IPS DF 19.7 (cell line): ENCODE measurements around the gene SMIM10.
"Not testable (repeated sequence)": the region's sequence is repeated elsewhere in the genome, so short reads cannot be mapped to it uniquely, and the experiment has no call there.

Experiments used
- DNase-seq: peaks from one replicate; pipeline ENCODE4 v3.0.0-alpha.2; 2013; ENCODE audit warnings: low read depth, low spot score

SMIM10 gene

DNA sequence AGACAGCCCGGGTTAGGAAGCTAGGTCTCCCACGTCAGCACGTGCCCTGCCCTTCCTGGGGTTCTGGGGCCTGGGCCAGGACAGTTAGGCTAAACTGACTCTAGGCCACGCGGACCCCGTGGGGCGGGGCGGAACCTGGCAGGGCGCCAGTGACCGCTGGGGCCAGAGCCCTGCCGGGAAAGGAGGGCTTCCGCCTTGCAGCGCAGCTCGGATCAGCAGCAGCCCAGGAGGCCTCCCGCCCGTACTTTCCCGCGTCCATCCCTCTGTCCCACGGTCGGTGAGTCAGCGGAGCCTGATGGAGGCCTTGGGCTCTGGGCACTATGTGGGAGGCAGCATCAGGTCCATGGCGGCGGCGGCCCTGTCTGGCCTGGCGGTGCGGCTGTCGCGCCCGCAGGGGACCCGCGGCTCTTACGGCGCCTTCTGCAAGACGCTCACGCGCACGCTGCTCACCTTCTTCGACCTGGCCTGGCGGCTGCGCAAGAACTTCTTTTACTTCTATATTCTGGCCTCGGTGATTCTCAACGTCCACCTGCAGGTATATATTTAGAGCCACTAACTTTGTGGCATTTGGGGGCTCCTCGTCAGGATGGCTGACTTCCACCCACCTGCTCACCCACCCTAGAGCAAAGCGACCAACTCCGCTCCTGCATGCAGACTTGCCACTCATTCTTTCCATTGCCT, at the start of gene SMIM10:
Gene SMIM10, plus strand, starts transcription at position 191 of the 681 bp plus-strand sequence. Its CDS starts 105 bp downstream, at position 296.
- no peak for DNase-seq

GRCh38 chrX:134946364-134946763, 44.4 kb upstream of the SMIM10 start:
- not testable (repeated sequence) for DNase-seq

DNA sequence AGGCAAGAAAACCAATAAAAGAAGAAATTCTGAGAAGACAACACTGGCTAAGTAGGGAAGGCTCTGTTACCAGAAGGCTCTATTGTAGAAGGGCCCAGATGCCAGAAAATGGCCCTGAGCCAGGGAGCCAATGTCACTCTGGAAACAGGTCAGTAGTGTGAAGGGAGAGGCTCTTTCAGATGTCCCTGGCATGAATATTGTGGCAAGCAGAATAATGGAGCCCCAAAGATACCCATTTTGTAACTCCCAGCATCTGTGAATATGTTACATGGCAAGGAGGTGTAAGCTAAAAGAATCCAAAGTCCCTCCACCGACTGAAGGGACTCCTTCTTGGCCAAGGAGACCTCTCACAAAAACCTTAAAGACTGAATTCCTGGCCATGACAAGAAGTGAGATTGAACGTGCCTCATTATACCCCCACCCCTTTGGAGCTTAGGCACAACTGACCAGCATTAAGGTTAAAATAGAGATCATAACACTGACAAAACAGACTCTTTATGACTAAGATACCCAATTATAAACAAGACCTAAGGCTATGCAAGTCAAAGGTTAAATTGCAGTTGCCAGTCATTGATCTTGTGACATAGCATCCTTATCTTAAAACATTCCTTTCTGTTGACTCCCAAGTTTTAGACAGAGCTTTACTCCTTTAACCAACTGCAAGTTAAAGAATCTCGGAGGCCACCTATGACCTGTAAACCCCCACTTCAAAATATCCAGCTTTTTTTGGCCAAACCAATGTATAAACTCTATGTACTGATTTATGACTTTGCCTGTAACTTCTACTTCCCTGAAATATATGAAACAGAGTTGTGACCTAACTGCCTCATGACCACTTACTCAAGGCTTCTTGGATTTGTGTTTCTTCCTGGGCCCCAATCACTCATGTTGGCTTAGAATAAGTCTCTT, 42.2 kb upstream of the SMIM10 start:
- DNase-seq, result no peak

- no peak for DNase-seq
Measured at GRCh38 chrX:134949271-134949670, 41.5 kb upstream of the SMIM10 start.

- DNase-seq, result no peak
Measured at GRCh38 chrX:134957836-134958235, 33.0 kb upstream of the SMIM10 start.

- not testable (repeated sequence) for DNase-seq
Measured at GRCh38 chrX:134960366-134960765, 30.4 kb upstream of the SMIM10 start.

DNA sequence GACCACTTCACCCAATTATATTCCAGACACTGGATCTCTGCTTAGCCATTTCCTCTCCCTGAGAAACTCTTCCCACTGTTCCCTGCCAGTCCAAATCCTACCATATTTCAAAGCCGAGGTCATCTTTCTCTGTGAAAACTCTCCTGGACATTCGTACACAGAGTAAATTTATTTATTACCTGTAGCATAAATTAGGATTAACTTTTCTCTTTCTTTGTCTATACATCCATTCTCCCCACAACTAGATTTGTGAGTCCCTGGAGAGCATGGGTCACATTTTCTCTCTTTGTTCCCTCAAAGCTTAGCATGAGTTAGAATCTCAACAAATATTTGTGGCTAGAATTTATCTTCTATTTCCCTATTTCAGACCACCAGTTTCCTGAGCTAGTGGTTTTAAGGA, 27.8 kb upstream of the SMIM10 start:
- DNase-seq, result no peak

- no peak for DNase-seq
Measured at GRCh38 chrX:134969726-134970125, 21.1 kb upstream of the SMIM10 start.

DNA sequence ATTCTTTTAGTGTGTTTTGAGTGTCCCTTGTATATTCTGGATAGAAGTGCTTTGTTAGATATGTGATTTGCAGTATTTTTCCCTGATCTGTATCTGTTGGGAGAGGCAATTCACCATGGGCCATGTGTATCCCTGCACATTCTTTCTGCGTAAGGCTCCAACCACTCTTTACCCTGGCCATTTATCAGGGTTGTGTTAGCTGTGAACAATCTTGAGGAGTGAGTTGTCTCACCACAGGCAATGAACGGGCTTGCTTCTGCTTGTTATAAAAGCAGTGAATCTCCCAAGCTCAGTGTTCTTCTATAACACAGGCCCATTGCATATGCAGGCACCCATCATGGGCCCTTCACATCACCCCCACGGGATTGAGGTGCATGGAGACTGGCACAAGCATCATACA, 18.9 kb upstream of the SMIM10 start:
- no peak for DNase-seq

DNA sequence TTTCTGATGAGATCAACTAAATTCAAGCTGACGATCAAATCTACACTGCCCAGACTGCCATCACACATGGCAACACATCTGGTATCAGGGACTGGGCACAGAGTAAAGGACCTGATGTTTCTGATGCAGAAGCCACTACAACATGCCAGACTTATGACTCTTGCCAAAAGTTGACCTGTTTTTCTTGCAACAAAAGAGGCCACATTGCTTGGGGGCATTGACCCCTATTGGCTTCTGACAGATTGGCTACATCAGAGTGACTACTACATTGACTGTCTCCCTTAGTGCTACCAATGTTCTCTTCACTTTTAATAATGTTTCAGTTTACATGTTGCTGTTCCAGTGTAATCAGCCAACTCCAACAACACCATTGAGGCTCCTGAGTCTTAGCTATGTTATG, 15.3 kb upstream of the SMIM10 start:
- DNase-seq, result no peak

DNA sequence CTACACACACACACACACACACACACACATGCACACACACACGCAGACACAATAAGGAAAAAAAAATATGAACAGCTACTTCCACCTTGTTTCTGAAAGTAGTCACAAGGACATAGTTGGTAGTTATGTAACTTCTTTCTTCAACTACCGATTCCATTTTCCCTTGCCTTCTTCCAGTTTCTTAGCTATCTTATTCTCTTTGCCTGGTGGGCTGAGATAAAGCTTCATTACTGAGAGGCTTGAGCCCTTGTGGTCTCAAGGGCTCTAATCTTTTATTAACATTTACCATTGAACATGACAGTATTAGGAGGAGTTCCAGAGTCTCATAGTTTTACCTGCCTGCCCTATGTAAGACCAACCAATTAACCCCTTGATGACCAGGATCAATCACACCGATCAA, 8.9 kb upstream of the SMIM10 start:
- DNase-seq, result no peak

- DNase-seq, result no peak
Measured at GRCh38 chrX:134982748-134983147, 8.0 kb upstream of the SMIM10 start.

DNA sequence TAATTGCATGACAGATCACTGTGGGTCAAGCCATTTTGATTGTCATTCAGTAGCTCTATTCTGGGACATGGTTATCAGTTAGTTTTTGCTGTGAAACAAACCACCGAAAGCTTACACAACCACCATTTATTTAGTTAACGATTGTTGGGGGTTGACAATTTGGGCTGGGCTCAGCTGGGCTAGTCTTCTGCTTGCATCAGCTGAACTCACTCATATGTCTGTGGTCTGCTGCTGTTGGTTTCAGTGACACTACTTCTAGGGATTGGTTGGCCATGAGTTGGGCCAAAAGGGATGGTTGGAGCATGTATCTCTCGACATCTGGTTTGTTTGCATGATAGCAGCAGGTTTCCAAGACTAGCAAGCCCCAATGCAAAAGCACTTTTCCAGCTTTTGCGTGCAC, 5.3 kb upstream of the SMIM10 start:
- no peak for DNase-seq

- no peak for DNase-seq
Measured at GRCh38 chrX:134990475-134990800, 353 bp upstream of the SMIM10 start.

DNA sequence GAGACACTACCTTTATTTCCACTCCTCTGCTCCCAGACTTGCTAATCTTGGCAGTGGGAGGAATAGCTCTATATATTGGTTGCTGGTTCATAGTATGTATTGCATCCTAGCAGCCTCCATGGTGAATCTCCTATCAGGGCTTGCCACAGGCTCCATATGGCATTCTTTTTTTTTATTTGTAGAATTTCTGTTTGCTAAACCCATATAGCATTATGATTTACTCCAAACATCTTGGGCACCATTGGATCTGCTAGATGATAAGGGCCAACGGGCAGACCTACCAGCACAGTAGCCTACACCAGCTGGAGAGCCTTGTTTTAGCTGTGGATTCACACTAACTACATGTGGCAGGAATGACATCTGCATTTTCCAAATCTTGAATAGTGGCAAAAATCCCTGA, 6.9 kb downstream of the SMIM10 start:
- DNase-seq, result no peak

GRCh38 chrX:134998246-134998645, 7.5 kb downstream of the SMIM10 start:
- DNase-seq, result no peak

DNA sequence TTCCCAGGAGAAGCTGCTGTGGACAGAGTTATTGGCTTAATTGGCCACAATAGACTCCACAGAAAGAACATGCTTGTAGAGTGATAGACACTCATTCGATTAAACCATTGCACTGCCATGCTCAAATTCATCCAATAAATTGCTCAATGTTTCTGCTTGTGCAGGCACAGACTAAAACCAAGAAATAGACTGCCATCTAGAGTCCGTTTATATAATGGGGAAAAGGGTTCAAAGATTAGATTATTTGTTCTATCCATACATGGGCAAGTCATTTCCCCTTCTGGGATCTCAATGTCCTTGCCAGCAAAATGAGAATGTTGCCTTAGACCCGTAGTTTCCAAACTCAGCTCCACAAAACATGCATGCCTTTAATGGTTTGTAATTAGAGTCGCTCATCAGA, 8.7 kb downstream of the SMIM10 start:
- no peak for DNase-seq

DNA sequence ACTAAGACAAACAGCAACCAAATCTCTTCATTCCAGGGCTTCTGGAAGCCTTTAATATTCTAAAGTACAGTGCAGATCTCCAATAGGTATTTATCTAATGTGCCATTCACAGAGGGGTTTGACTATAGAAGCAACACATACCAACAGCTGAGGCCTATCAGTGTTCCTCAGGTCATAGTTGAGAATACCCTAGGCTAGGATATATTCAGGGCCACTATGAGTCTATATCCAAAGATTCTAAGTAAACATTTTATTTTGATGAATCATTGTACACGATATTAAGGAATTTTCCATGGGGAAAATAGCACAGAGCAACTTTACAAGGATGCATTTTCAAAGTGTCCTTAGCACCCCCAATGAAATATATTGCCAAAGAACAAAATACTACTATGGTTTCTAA, 9.7 kb downstream of the SMIM10 start:
- DNase-seq, result no peak

DNA sequence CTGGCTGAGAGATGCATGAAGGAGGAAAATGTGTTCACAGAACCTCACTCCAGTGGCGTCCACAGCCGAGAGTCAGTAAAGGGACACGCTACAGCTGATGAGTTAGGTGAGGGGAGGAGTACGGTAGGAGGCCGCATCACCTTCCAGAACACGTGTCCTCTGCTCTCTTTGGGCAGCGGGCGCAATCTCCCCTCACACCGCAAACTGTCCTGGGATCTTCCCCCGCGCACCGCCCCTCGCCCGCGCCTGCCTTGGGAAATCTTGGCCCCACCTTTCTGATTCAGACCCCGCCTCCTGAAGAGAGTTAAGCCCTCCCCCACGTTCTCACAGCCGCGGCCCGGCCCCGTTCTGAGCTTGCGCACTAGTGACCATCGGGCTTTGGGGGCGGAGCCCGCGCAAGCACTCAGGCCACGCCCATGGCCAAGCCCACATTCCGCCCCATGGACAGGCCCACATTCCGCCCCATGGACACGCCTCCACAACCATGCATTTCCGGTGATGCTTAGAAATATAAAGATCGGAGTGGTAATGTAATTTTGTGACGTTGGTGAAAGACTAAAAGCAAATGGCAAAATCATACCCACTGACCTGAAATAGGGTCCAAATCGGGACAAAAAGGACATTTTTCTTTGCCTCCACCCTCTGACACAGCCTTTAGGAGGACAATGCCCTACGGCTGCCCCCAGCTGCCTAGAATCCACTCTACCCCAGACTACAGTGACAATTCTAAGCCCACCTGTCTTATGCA, 13.3 kb downstream of the SMIM10 start:
- DNase-seq, result no peak

DNA sequence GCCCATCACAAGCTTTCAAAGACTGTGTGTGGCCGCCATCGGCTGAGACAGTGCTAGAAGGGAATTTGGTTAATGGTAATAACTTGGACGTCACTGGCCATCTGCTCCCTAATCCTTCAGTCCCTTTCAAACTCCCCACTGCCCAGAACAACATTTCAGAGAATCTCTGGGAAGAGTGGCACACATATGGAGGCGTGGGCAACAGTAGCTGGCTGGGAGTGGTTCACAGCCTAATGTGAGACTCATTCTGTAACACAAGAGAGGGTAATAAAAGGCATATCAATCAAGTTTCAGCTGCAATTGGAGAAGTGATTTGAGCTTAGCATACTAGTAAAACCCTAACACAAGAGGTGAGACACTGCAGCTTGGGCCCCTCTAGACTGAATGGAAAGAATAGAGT, 15.4 kb downstream of the SMIM10 start:
- no peak for DNase-seq

GRCh38 chrX:135009057-135009610, 18.3 kb downstream of the SMIM10 start:
- no peak for DNase-seq

DNA sequence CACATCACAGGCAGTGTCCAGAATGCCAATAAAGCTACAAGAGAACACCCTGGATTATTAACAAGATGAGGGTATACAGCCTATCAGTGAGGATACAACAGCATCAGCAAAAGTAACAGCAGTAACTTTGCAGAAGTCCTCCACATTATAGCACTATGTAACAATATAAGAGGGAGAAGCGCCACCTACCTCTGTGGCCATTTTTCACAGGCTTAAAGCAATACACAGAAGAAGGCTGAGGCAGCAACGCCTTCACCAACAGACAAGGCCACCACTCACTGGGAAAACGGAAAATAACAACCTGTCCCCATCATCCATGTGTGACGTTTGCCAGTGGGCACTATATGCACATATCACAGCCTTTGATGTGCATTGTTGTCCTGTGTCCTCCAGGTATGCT, 19.0 kb downstream of the SMIM10 start:
- DNase-seq, result no peak
